ENCODE results near the gene CAMTA1. TPM values are rescaled to one million over a fixed set of nuclear protein-coding genes. Genes with fewer than 3 reads are reported as not detected.

CAMTA1 gene
- total RNA-seq, 6 donors from 2014 or later, result 38.8 to 74.0 (median 46.1) TPM

DNA sequence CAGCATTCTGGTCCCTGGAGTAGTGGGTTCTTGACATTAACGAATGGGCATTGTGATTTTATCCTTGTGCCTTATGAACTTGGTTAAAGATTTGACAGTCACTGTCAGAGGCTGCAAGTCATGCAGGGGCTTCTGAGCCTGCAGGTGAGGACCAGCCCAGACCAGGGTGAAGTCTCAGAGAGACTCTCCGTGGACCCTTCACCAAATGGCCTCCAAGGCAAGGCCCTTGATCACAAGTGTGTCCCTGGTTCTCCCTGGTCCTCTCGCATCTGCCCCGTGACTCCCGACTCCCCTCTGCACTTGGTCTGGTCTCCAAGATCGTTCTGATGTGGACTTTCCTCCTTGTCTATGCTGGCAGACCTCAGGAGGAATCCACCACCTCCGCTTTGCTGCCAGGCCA is 509.4 kb downstream of the CAMTA1 start:
- H3K4me3 ChIP-seq, result no peak overlapping the region
- TF ChIP-seq POLR2A (IDR thresholded peaks at IDR 0.05) (no peak), EP300 (IDR thresholded peaks at IDR 0.05) (no peak), POLR2AphosphoS5 (IDR thresholded peaks at IDR 0.05) (no peak)
- TF ChIP-seq, protein P1, sequence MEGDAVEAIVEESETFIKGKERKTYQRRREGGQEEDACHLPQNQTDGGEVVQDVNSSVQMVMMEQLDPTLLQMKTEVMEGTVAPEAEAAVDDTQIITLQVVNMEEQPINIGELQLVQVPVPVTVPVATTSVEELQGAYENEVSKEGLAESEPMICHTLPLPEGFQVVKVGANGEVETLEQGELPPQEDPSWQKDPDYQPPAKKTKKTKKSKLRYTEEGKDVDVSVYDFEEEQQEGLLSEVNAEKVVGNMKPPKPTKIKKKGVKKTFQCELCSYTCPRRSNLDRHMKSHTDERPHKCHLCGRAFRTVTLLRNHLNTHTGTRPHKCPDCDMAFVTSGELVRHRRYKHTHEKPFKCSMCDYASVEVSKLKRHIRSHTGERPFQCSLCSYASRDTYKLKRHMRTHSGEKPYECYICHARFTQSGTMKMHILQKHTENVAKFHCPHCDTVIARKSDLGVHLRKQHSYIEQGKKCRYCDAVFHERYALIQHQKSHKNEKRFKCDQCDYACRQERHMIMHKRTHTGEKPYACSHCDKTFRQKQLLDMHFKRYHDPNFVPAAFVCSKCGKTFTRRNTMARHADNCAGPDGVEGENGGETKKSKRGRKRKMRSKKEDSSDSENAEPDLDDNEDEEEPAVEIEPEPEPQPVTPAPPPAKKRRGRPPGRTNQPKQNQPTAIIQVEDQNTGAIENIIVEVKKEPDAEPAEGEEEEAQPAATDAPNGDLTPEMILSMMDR (IDR thresholded peaks at IDR 0.05), result no peak
- no peaks in the 10 kb centered on the region for H3K36me3 ChIP-seq
- 83 to 87% methylated on average over 7 of the region's 7 CpGs for WGBS, 2 donors
- no peaks in the 10 kb centered on the region for H3K4me1 ChIP-seq
- DNase-seq, result no peak
- no peaks in the 10 kb centered on the region for H3K27me3 ChIP-seq
- H3K9me3 ChIP-seq, result no peaks in the 10 kb centered on the region
- ATAC-seq (ENCODE audit: low FRiP score in 2 of 2), result no peak
- no peak overlapping the region for H3K27ac ChIP-seq

DNA sequence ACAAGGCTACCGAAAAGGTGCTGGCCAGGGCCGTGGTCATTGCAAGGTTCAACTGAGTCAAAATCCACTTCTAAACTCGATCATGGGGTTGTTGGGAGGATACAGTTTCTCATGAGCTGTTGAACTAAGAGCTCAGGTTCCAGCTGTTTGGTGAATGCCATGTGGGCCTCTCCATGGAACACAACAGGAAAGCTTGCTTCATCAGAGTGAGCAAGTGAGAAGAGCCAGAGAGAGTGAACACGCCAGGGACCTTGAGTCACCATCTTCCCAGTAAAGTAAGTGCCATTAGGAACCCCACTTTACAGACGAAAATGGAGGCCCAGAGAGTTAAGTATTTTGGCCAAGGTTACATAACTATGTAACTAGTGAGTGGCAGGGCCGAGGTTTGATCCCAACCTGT is 510.7 kb downstream of the CAMTA1 start:
- Histone ChIP-seq H3K27ac (no peak overlapping the region), H3K27me3 (no peaks in the 10 kb centered on the region), H3K36me3 (no peaks in the 10 kb centered on the region), H3K9me3 (no peaks in the 10 kb centered on the region), H3K4me3 (no peak overlapping the region), H3K4me1 (no peaks in the 10 kb centered on the region)
- ATAC-seq (ENCODE audit: low FRiP score in 2 of 2), result no peak
- WGBS, 2 donors, result 83 to 93% methylated on average over 4 to 6 of the region's 6 CpGs
- DNase-seq, result no peak
- no peak for TF ChIP-seq POLR2AphosphoS5 (IDR thresholded peaks at IDR 0.05)
- no peak for TF ChIP-seq POLR2A (IDR thresholded peaks at IDR 0.05)
- no peak for TF ChIP-seq EP300 (IDR thresholded peaks at IDR 0.05)
- TF ChIP-seq, protein P1 (IDR thresholded peaks at IDR 0.05), result no peak

DNA sequence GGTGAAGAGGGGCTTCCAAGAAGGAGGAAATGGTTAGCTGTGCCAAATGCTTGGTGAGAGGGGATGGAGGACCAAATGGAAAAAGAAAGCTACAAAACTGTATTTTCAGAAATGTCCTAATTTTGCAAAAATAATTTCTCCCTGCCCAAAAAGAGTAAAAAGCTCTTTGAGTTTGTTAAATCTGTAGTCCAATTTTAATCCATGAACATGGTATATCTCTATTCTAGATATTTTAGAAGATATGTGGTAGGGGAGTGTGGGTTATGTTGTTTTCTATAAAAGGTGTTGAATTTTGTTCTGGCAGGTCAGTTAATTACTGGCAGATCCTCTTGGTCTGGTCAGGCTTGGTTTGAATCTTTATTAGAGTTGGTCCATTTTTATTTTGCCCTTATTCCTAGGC is 511.7 kb downstream of the CAMTA1 start:
- H3K27me3 ChIP-seq, result no peaks in the 10 kb centered on the region
- no peak overlapping the region for H3K4me3 ChIP-seq
- H3K9me3 ChIP-seq, result no peaks in the 10 kb centered on the region
- DNase-seq (no peak), ATAC-seq (ENCODE audit: low FRiP score in 2 of 2) (no peak)
- H3K36me3 ChIP-seq, result no peaks in the 10 kb centered on the region
- no peak overlapping the region for H3K27ac ChIP-seq
- TF ChIP-seq, protein P1 (IDR thresholded peaks at IDR 0.05), result no peak
- TF ChIP-seq EP300 (IDR thresholded peaks at IDR 0.05) (no peak), POLR2AphosphoS5 (IDR thresholded peaks at IDR 0.05) (no peak), POLR2A (IDR thresholded peaks at IDR 0.05) (no peak)
- no peaks in the 10 kb centered on the region for H3K4me1 ChIP-seq

DNA sequence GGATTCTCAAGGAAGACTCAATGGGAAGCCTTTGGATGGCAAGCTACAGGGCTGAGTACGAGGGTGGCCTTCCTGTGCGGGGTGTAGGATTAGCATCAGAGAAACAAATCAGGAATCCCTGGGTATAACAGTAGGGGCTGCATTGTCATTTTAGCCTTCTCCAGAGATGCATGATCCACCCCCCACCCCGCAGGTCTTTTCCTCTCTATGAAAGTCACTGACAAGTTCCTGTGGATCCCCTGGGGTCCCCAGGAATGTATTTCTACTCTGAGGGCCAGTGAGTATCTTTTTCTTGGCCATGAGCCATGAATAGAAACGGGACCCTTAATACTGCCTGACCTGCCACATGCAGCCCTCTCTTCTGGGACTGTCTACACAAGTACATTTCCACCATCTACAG is 512.9 kb downstream of the CAMTA1 start:
- Histone ChIP-seq H3K9me3 (no peaks in the 10 kb centered on the region), H3K27me3 (no peaks in the 10 kb centered on the region), H3K27ac (no peak overlapping the region), H3K4me3 (no peak overlapping the region), H3K36me3 (no peaks in the 10 kb centered on the region), H3K4me1 (no peaks in the 10 kb centered on the region)
- DNase-seq (no peak), ATAC-seq (ENCODE audit: low FRiP score in 2 of 2) (no peak)
- WGBS, 2 donors, result 56 to 75% methylated on average over 4 of the region's 4 CpGs
- TF ChIP-seq POLR2A (IDR thresholded peaks at IDR 0.05) (no peak), POLR2AphosphoS5 (IDR thresholded peaks at IDR 0.05) (no peak), EP300 (IDR thresholded peaks at IDR 0.05) (no peak)
- TF ChIP-seq, protein P1 (IDR thresholded peaks at IDR 0.05), result no peak

DNA sequence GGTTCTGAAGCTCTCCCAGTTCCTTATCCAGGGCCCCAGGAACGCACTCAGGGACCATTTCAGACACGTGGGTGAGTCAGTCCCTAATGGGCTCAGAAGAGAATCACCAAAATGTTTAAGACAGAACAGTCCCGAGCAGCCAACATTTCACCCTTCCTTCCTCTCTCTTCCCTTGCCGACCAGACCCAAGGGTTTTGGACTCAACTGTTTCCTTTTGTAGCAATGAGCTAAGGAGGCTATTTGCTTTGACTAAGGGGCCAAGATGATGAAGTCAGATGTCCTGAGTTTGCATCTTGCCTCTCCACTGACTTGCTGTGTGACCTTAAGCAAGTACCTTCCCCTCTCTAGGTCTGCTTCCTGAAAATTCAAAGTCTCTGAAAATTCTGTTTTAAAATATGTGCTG is 513.5 kb downstream of the CAMTA1 start:
- WGBS, 2 donors, result 39 to 58% methylated on average over 4 of the region's 4 CpGs
- no peaks in the 10 kb centered on the region for H3K9me3 ChIP-seq
- no peaks in the 10 kb centered on the region for H3K27me3 ChIP-seq
- ATAC-seq (ENCODE audit: low FRiP score in 2 of 2), result peak in 1 of 2 donors; percentile 25
- H3K4me3 ChIP-seq, result no peak overlapping the region
- no peaks in the 10 kb centered on the region for H3K4me1 ChIP-seq
- DNase-seq, result no peak
- no peak overlapping the region for H3K27ac ChIP-seq
- no peak for TF ChIP-seq POLR2A (IDR thresholded peaks at IDR 0.05)
- H3K36me3 ChIP-seq, result no peaks in the 10 kb centered on the region

All from upper lobe of left lung (tissue), 6 donors.